OCI-LY1 (cell line): Measurements from ENCODE around the gene SLC9A9.

Experiments used
- H2AFZ ChIP-seq: fragments of 200-600 bp; sonication (generic), shearing (Covaris generic); 2 replicates; pipeline ENCODE4 v1.6.0; 2014; ENCODE audit warnings: antibody characterized with exemption, mild to moderate bottlenecking, low read length
- H3F3A ChIP-seq: fragments of 200-600 bp; sonication (generic), shearing (Covaris generic); 2 replicates; pipeline ENCODE4 v1.6.0; 2014; ENCODE audit warnings: mild to moderate bottlenecking, antibody characterized with exemption, low read length, moderate library complexity; ENCODE audit not compliant: insufficient read depth
- H3K27ac ChIP-seq: fragments of 200-600 bp; sonication (generic); 2 replicates; pipeline ENCODE4 v1.5.1; 2014; ENCODE audit warnings: low read length, mixed run types, mild to moderate bottlenecking, low read depth; ENCODE audit not compliant: poor library complexity, severe bottlenecking
- H3K27me3 ChIP-seq: fragments of 200-600 bp; sonication (generic); 2 replicates; pipeline ENCODE4 v1.6.0; 2014; ENCODE audit warnings: antibody characterized with exemption, mild to moderate bottlenecking, low read length, moderate library complexity; ENCODE audit not compliant: insufficient read depth
- H3K36me3 ChIP-seq: fragments of 200-600 bp; sonication (generic); 2 replicates; pipeline ENCODE4 v1.6.1; 2014; ENCODE audit warnings: mild to moderate bottlenecking, antibody characterized with exemption, low read length, moderate library complexity, mixed read lengths; ENCODE audit not compliant: insufficient read depth
- H3K4me1 ChIP-seq: fragments of 200-600 bp; sonication (generic); 2 replicates; pipeline ENCODE4 v1.5.1; 2014; ENCODE audit warnings: mild to moderate bottlenecking, low read length, moderate library complexity; ENCODE audit not compliant: insufficient read depth, severe bottlenecking
- H3K4me2 ChIP-seq: fragments of 200-600 bp; sonication (generic), shearing (Covaris generic); 2 replicates; pipeline ENCODE4 v1.6.1; 2014; ENCODE audit warnings: low read length
- H3K4me3 ChIP-seq: fragments of 200-600 bp; sonication (generic); 2 replicates; pipeline ENCODE4 v1.5.1; 2014; ENCODE audit warnings: low read length, low read depth, mild to moderate bottlenecking, mixed read lengths; ENCODE audit not compliant: poor library complexity, severe bottlenecking
- H3K79me2 ChIP-seq: fragments of 200-600 bp; shearing (Covaris generic); 2 replicates; pipeline ENCODE4 v1.6.1; 2016; ENCODE audit warnings: mixed run types, low read length, mixed read lengths; ENCODE audit not compliant: insufficient read depth
- H3K9ac ChIP-seq: fragments of 200-600 bp; sonication (generic), shearing (Covaris generic); 2 replicates; pipeline ENCODE4 v1.6.1; 2014; ENCODE audit warnings: mild to moderate bottlenecking, low read length, mixed read lengths
- H3K9me2 ChIP-seq: fragments of 200-600 bp; sonication (generic), shearing (Covaris generic); 2 replicates; pipeline ENCODE4 v1.6.1; 2014; ENCODE audit warnings: low read depth, mild to moderate bottlenecking, low read length, mixed read lengths
- H3K9me3 ChIP-seq: fragments of 200-600 bp; shearing (Covaris generic); 2 replicates; pipeline ENCODE4 v1.6.1; 2014; ENCODE audit warnings: low read length, mixed read lengths
- H4K20me1 ChIP-seq: fragments of 200-600 bp; sonication (generic), shearing (Covaris generic); 2 replicates; pipeline ENCODE4 v1.6.0; 2016; ENCODE audit warnings: mild to moderate bottlenecking, low read length; ENCODE audit not compliant: insufficient read depth
- CTCF ChIP-seq: fragments of 200-600 bp; sonication (generic), shearing (Covaris generic); IDR thresholded peaks from 2 replicates; pipeline ENCODE4 v1.5.1; 2017; ENCODE audit warnings: mild to moderate bottlenecking, antibody characterized with exemption, low read length, moderate library complexity, mixed read lengths
- EZH2 ChIP-seq: fragments of 200-600 bp; sonication (generic), shearing (Covaris generic); IDR thresholded peaks from 2 replicates; pipeline ENCODE4 v1.8.0; 2017; ENCODE audit warnings: borderline replicate concordance, mixed run types, mild to moderate bottlenecking, antibody characterized with exemption, low read length, moderate library complexity, mixed read lengths

Gene SLC9A9

DNA sequence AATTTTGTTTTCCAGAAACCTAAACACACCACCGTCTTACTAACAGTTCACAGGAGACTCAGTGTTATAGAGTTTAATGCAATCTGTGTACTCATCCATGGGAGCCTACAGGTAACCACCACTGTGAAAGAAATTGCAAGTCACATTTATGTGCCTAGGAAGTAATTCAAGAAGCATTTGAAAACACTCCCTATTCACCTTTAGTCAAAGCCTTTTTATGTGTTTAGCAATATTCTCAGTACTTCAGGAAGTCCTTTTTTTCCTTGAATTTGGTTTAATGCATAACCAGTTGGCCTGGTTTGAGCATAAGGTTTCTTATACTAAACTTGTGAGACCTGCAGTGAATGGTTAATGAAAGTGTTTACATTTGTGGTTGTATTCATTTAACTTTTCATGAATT is 382.6 kb downstream of the SLC9A9 start:
- Histone ChIP-seq H3K4me1 (no peaks in the 10 kb centered on the region), H3K27me3 (no peaks in the 10 kb centered on the region), H3K9me3 (no peaks in the 10 kb centered on the region), H3K9ac (no peak overlapping the region), H2AFZ (no peak overlapping the region), H3K4me3 (no peak overlapping the region), H3K27ac (no peak overlapping the region), H3K9me2 (no peaks in the 10 kb centered on the region), H3K4me2 (no peak overlapping the region), H3K36me3 (no peaks in the 10 kb centered on the region), H3K79me2 (no peaks in the 10 kb centered on the region), H3F3A (no peaks in the 10 kb centered on the region), H4K20me1 (no peaks in the 10 kb centered on the region)
- TF ChIP-seq EZH2: no peak
- no peak for TF ChIP-seq CTCF

DNA sequence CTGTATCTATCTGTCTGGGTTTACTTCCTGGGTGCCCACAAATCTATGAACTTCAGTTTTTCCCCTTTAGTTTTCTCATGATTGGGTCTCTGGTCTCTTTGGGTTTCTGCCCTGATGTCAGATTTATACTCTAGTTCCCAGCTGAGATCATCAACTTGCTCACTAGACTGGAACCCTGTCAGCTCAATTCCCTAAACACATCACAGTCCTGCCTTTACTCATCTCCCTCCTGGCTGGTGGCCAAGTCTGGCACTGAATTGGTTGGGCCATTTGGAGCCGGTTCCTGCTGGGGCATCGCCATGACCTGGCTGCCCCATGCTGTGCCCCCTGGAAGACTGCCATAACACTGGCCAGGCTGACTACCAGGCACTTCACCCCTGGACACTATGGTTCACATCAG is 383.4 kb downstream of the SLC9A9 start:
- no peak overlapping the region for H3K4me2 ChIP-seq
- no peaks in the 10 kb centered on the region for H3F3A ChIP-seq
- H2AFZ ChIP-seq: no peak overlapping the region

GRCh38 chr3:143455480-143455879 is 392.8 kb downstream of the SLC9A9 start:
- no peaks in the 10 kb centered on the region for H4K20me1 ChIP-seq
- no peak overlapping the region for H2AFZ ChIP-seq
- TF ChIP-seq EZH2: no peak
- no peak for TF ChIP-seq CTCF
- no peaks in the 10 kb centered on the region for H3K9me2 ChIP-seq
- H3K27me3 ChIP-seq: no peaks in the 10 kb centered on the region
- H3K9me3 ChIP-seq: no peaks in the 10 kb centered on the region
- no peak overlapping the region for H3K4me2 ChIP-seq
- H3K4me3 ChIP-seq: no peak overlapping the region
- no peaks in the 10 kb centered on the region for H3F3A ChIP-seq
- H3K27ac ChIP-seq: no peak overlapping the region
- no peaks in the 10 kb centered on the region for H3K79me2 ChIP-seq
- no peak overlapping the region for H3K9ac ChIP-seq
- H3K4me1 ChIP-seq: peaks cover 10% of the 10 kb centered on the region
- H3K36me3 ChIP-seq: no peaks in the 10 kb centered on the region

More for the DNA sequence above, 383.4 kb downstream of the SLC9A9 start:
- no peaks in the 10 kb centered on the region for H4K20me1 ChIP-seq
- no peak overlapping the region for H3K9ac ChIP-seq
- no peaks in the 10 kb centered on the region for H3K9me2 ChIP-seq
- no peaks in the 10 kb centered on the region for H3K36me3 ChIP-seq
- no peak overlapping the region for H3K27ac ChIP-seq
- H3K9me3 ChIP-seq: no peaks in the 10 kb centered on the region
- H3K27me3 ChIP-seq: no peaks in the 10 kb centered on the region
- no peak overlapping the region for H3K4me3 ChIP-seq
- H3K4me1 ChIP-seq: no peaks in the 10 kb centered on the region
- no peaks in the 10 kb centered on the region for H3K79me2 ChIP-seq
- TF ChIP-seq CTCF (no peak), EZH2 (no peak)
